ENCODE results near the gene CFAP221.

DNA sequence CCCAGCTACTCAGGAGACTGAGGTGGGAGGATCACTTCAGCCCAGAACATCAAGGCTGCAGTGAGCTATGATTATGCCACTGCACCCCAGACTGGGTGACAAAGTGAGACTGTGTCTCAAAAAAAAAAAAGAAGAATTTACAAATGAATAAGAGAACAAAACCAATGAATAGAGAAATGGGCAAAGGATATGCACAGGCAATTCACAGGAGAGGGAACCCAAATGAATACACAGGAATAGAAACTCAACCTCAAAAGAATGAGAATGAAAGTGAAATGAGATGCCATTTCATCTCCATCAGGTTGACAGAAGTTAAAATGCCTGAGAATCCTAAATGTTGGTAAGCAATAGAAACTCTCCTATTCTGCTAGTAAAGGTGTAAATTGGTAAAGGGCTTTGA is 40.2 kb downstream of the CFAP221 start:
- TF ChIP-seq CTCF (IDR thresholded peaks at IDR 0.05) (no peak), POLR2A (IDR thresholded peaks at IDR 0.05) (no peak)
